Embryonic facial prominence (tissue), 1 donor: ENCODE measurements around the gene ZNF724.
"Not testable (repeated sequence)": the region's sequence is repeated elsewhere in the genome, so short reads cannot be mapped to it uniquely, and the experiment has no call there.

Experiments
- DNase-seq: peaks from one replicate; pipeline ENCODE4 v3.0.0-alpha.2; 2016; ENCODE audit errors: extremely low spot score

The ZNF724 gene

DNA sequence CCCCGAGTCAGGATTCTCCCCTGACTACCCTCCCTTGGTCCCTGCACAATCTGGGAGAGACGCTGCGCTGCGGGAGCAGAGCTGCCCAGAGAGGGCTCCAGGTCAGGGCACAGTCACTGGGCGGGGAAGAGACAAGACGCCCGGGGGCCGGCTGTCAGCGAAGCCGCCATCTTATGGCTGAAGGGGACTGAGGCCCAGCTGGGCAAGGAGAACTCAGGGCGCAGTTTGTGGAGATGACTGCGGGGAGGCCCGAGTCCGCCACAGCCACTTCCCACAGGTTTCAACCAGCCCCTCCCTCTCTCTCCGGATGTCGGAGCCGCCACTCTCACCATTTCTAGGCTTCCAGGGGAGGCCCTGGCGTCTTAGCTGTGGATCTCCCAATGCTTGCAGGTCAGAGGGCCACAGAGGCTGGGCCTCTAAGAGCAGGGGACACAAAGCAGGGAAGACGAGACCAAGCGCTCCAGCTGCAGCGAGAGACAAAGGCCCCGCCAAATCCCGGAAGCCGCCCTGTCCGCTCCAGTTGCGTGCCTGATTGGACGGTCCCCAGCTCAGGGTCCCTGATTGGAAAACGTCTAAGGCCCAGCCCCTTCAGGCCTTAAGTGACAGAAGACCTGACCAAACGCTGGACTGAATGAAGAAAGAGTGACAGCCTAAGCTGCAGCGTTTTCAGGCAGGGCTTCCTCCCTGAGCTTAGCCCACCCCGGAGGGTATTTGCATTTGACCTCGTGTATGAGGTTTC is at the start of gene ZNF724:
Gene ZNF724, minus strand, starts transcription at position 484 of the 739 bp plus-strand sequence. Its CDS starts 152 bp downstream, at position 332.
- DNase-seq = peak; percentile 85

DNA sequence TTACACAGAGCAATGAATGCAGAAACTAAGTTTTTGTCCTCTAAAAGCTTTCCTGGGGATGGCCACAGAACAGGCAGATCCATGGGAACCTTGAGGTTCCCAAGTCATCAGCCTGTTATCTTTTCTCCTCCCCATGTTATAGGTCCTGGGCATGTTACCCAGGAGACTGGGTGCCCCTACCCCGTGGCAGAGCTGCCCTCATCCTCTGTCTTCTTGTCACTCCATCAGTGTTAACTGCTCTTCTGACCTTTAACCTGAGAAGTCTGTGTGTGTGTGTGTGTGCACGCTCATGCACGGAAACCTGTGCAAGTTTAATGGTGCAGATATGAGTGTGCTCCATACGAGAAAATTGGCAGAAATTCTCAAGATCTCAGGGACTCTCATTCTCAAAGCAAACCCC is 43.9 kb upstream of the ZNF724 start:
- DNase-seq = no peak

GRCh38 chr19:23289966-23290365 is 39.8 kb upstream of the ZNF724 start:
- not testable (repeated sequence) for DNase-seq

- DNase-seq = no peak
These were observed 37.4 kb upstream of the ZNF724 start for GRCh38 chr19:23287620-23288019.

GRCh38 chr19:23286477-23286876 is 36.3 kb upstream of the ZNF724 start:
- DNase-seq = no peak

- no peak for DNase-seq
These were observed 35.8 kb upstream of the ZNF724 start for GRCh38 chr19:23285948-23286347.

DNA sequence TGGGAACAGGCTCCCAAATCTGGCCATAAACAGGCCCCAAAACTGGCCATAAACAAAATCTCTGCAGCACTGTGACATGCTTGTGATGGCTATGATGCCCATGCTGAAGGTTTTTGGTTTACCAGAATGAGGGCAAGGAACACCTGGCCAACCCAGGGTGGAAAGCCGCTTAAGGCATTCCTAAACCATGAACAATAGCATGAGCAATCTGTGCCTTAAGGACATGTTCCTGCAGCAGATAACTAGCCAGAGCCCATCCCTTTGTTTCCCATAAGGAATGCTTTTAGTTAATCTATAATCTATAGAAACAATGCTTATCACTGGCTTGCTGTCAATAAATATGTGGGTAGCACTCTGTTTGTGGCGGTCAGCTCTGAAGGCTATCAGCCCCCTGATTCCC is 35.1 kb upstream of the ZNF724 start:
- not testable (repeated sequence) for DNase-seq

- DNase-seq = no peak
These were observed 33.7 kb upstream of the ZNF724 start for GRCh38 chr19:23283925-23284324.

- DNase-seq = no peak
These were observed 31.6 kb upstream of the ZNF724 start for GRCh38 chr19:23281663-23282276.

- not testable (repeated sequence) for DNase-seq
These were observed 27.9 kb upstream of the ZNF724 start for GRCh38 chr19:23278118-23278517.

GRCh38 chr19:23273590-23274412 is 23.6 kb upstream of the ZNF724 start:
- DNase-seq = peak; percentile 82

- no peak for DNase-seq
These were observed 22.9 kb upstream of the ZNF724 start for GRCh38 chr19:23273022-23273589.

DNA sequence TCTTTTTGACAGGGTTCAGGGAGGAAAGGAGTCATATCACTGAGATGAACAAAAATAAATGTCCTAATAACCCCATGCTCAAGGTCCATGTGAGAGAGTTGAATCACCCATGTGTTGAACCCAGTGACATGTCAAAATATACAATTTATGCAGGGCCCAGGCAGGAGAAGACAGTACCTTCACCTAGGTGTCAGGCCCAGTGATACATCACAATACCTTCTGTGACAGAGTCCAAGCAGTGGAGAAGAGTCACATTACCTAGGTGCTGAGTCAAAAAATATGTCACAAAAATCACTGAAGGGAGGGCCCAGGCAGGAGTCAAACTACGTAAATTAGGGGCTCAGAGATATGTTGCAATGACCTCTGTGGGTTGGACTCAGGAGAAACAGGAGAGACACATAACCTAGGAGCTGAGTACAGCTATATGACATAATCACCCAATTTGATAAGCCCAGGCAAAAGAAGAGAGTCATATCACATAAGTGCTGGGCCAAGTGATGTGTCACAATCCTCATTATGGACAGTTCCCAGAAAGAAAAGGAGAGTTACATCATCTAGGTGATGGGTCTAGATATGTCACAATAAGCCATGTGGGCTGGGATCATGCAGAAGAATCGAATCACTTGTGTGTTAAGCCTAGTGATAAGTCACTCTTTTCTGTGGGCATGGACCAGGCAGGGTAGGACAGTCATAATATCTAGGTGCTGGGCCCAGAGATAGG is 13.8 kb upstream of the ZNF724 start:
- no peak for DNase-seq

- no peak for DNase-seq
These were observed 13.2 kb upstream of the ZNF724 start for GRCh38 chr19:23263396-23263795.

DNA sequence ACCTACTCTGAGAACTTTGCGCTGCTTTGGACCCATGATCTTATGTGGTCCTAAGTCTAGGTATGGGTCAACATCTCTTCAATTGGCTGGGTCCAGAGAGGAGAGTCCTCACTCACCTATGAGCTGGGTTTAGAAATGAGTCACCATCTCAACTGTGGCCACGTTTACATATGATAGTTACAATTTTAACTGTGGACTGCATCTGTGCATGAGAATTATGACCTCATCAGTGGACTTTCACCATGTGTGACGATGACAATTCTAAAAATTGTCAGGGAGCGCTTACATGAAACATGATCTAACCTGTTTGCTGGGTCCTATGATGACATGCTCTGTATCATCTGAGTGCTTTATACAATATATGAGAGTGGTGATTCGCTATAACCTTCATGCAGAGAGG is 12.7 kb upstream of the ZNF724 start:
- no peak for DNase-seq

GRCh38 chr19:23261496-23262020 is 11.4 kb upstream of the ZNF724 start:
- DNase-seq = no peak

- DNase-seq = no peak
These were observed 10.8 kb upstream of the ZNF724 start for GRCh38 chr19:23260956-23261355.

- no peak for DNase-seq
These were observed 9.8 kb upstream of the ZNF724 start for GRCh38 chr19:23259961-23260360.

- DNase-seq = no peak
These were observed 5.5 kb upstream of the ZNF724 start for GRCh38 chr19:23255700-23256099.

DNA sequence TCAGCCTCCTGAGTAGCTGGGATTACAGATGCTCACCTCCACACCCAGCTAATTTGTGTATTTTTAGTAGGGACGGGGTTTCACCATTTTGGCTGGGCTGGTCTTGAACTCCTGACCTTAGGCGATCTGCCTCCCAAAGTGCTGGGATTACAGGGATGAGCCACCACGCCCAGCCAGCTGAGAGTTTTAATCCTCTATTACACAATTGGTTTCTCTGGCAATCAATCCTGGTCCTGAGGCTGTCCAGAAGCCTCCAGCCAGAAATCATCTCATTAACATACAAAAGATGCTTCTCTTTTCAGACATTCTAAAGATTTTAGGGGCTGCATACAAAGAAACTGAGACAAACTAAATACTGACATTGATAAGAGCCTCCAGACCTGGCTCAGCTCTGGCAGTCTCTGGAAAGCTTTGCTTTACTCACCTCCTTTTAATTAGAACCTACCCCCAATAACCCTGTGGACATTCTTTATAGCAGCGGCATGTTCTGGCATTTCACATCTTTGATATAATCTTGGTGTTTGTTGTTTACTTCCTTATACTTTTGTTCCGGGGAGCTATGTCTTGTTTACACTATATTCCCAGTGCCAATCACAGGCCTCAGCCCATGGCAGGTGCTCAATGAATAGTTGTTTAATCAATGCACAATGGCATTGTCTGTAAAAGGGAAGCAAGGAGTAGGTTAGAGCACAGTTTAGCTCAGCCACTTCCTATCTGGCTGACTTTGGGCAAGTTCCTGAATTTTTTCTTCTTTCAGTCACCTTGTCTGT is 4.1 kb upstream of the ZNF724 start:
- DNase-seq = no peak

DNA sequence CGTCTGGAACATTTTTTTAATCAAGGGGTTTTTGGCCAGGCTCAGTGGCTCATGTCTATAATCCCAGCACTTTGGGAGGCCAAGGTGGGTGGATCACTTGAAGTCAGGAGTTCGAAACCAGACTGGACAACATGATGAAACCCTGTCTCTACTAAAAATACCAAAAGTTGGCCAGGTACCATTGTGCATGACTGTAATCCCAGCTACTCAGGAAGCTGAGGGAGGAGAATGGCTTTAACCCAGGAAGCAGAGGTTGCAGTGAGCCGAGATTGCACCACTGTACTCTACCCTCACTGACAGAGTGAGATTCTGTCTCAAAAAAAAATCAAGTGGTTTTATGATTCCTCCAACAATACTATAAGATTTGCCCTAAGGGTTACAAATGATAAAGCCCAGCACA is 3.1 kb upstream of the ZNF724 start:
- not testable (repeated sequence) for DNase-seq
